ENCODE data around the gene WDR77. TPM values are rescaled to one million over a fixed set of nuclear protein-coding genes. Genes with fewer than 3 reads are reported as not detected.

Gene WDR77
- polyA plus RNA-seq, 3 donors: 43.4 to 46.8 (median 43.5) TPM

GRCh38 chr1:111446546-111446945 lies 2.5 kb downstream of the WDR77 start:
- DNase-seq: no peak

GRCh38 chr1:111444031-111444430 lies 5.0 kb downstream of the WDR77 start:
- no peak for DNase-seq

- DNase-seq: no peak
Observed at GRCh38 chr1:111442457-111442856, 6.6 kb downstream of the WDR77 start.

- DNase-seq: no peak
Observed at GRCh38 chr1:111441573-111442192, 7.4 kb downstream of the WDR77 start.

GRCh38 chr1:111439461-111440351 lies 9.3 kb downstream of the WDR77 start:
- no peak for DNase-seq

GRCh38 chr1:111436726-111437125 lies 12.3 kb downstream of the WDR77 start:
- DNase-seq: no peak

- DNase-seq: no peak
Observed at GRCh38 chr1:111424281-111424680, 24.8 kb downstream of the WDR77 start.

GRCh38 chr1:111422546-111423391 lies 26.3 kb downstream of the WDR77 start:
- DNase-seq: no peak

- DNase-seq: no peak
Observed at GRCh38 chr1:111420377-111420776, 28.7 kb downstream of the WDR77 start.

- DNase-seq: no peak
Observed at GRCh38 chr1:111419037-111419436, 30.0 kb downstream of the WDR77 start.

- DNase-seq: no peak
Observed at GRCh38 chr1:111417755-111418154, 31.3 kb downstream of the WDR77 start.

- DNase-seq: no peak
Observed at GRCh38 chr1:111415461-111415860, 33.6 kb downstream of the WDR77 start.

GRCh38 chr1:111414756-111415155 lies 34.3 kb downstream of the WDR77 start:
- no peak for DNase-seq

- DNase-seq: no peak
Observed at GRCh38 chr1:111412839-111413238, 36.2 kb downstream of the WDR77 start.

- no peak for DNase-seq
Observed at GRCh38 chr1:111407301-111407700, 41.8 kb downstream of the WDR77 start.

GRCh38 chr1:111406321-111406768 lies 42.7 kb downstream of the WDR77 start:
- no peak for DNase-seq

GRCh38 chr1:111404588-111404987 lies 44.5 kb downstream of the WDR77 start:
- DNase-seq: no peak

- DNase-seq: no peak
Observed at GRCh38 chr1:111402083-111402482, 47.0 kb downstream of the WDR77 start.

GRCh38 chr1:111399792-111400610 lies 49.1 kb downstream of the WDR77 start:
- DNase-seq: peak; percentile 24

- DNase-seq: no peak
Observed at GRCh38 chr1:111392460-111392945, 56.6 kb downstream of the WDR77 start.

GRCh38 chr1:111392042-111392441 lies 57.0 kb downstream of the WDR77 start:
- no peak for DNase-seq
